OCI-LY7 (cell line): ENCODE measurements around the gene RAX2. TPM values are rescaled to one million over a fixed set of nuclear protein-coding genes. Genes with fewer than 3 reads are reported as not detected.

Experiments used
- BruUV-seq: library from RNA; stranded (reverse); fragments of 400-500 nt; replicated peaks from 2 replicates; lab custom pipeline; 2021; lab: Mats Ljungman, UMichigan
- CTCF ChIA-PET: fragments of 300-600 bp; sonication (Branson Sonifier 250); formaldehyde crosslinking; loops from one replicate; lab custom pipeline; 2022; ENCODE audit warnings: antibody characterized with exemption; ENCODE audit not compliant: unreplicated experiment; lab: Charles Lee
- POLR2A ChIA-PET: fragments of 300-600 bp; sonication (Branson Sonifier 250); formaldehyde crosslinking; loops from one replicate; lab custom pipeline; 2022; ENCODE audit warnings: antibody characterized with exemption; lab: Charles Lee
- DNase-seq: peaks from one replicate; pipeline ENCODE4 v3.0.0-alpha.2; 2015; ENCODE audit warnings: low spot score
- H2AFZ ChIP-seq: fragments of 200-600 bp; sonication (generic), shearing (Covaris generic); 2 replicates; pipeline ENCODE4 v1.6.1; 2014; ENCODE audit warnings: mild to moderate bottlenecking, antibody characterized with exemption, low read length, moderate library complexity
- H3K27ac ChIP-seq: fragments of 200-600 bp; sonication (generic); 2 replicates; pipeline ENCODE4 v1.5.1; 2014; ENCODE audit warnings: mixed run types, low read depth, mild to moderate bottlenecking, moderate library complexity, low read length, inconsistent platforms; ENCODE audit not compliant: poor library complexity, severe bottlenecking
- H3K36me3 ChIP-seq: fragments of 200-600 bp; sonication (generic); 2 replicates; pipeline ENCODE4 v1.6.1; 2014; ENCODE audit warnings: mild to moderate bottlenecking, antibody characterized with exemption, low read length, moderate library complexity, mixed read lengths; ENCODE audit not compliant: insufficient read depth
- H3K4me1 ChIP-seq: fragments of 200-600 bp; sonication (generic); 2 replicates; pipeline ENCODE4 v1.5.1; 2014; ENCODE audit warnings: mild to moderate bottlenecking, low read length; ENCODE audit not compliant: insufficient read depth, poor library complexity, severe bottlenecking
- H3K4me2 ChIP-seq: fragments of 200-600 bp; sonication (generic); 2 replicates; pipeline ENCODE4 v1.6.1; 2014; ENCODE audit warnings: mild to moderate bottlenecking, low read length
- H3K4me3 ChIP-seq: fragments of 200-600 bp; sonication (generic); 2 replicates; pipeline ENCODE4 v1.5.1; 2014; ENCODE audit warnings: mild to moderate bottlenecking, low read depth, low read length; ENCODE audit not compliant: poor library complexity, severe bottlenecking
- H3K79me2 ChIP-seq: fragments of 200-600 bp; sonication (generic); 2 replicates; pipeline ENCODE4 v1.6.1; 2016; ENCODE audit warnings: low read depth, mild to moderate bottlenecking, low read length, moderate library complexity, mixed read lengths; ENCODE audit not compliant: insufficient read depth
- H3K9me2 ChIP-seq: fragments of 200-600 bp; sonication (generic); 2 replicates; pipeline ENCODE4 v1.6.1; 2016; ENCODE audit warnings: mild to moderate bottlenecking, low read length, mixed read lengths; ENCODE audit not compliant: insufficient read depth
- H3K9me3 ChIP-seq: fragments of 200-600 bp; sonication (generic); 2 replicates; pipeline ENCODE4 v1.6.1; 2014; ENCODE audit warnings: mild to moderate bottlenecking, mixed run types, low read length, mixed read lengths
- H4K20me1 ChIP-seq: fragments of 200-600 bp; sonication (generic); 2 replicates; pipeline ENCODE4 v1.6.1; 2014; ENCODE audit warnings: mild to moderate bottlenecking, antibody characterized with exemption, low read length, moderate library complexity, mixed read lengths; ENCODE audit not compliant: insufficient read depth
- EZH2phosphoT487 ChIP-seq: fragments of 200-600 bp; sonication (generic); IDR thresholded peaks from 2 replicates; pipeline ENCODE4 v1.6.1; 2018; ENCODE audit warnings: low read depth, borderline replicate concordance, mild to moderate bottlenecking, mixed run types, antibody characterized with exemption, low read length, moderate library complexity, mixed read lengths
- intact Hi-C: fragments of 100-400 bp; cut with micrococcal nuclease; formaldehyde crosslinking; loops from one replicate; pipeline ENCODE4 v1.10.0; 2022; ENCODE audit not compliant: unreplicated experiment
- total RNA-seq, 2 experiments: library from RNA; depleted of rRNA in 1 of 2; stranded (reverse); fragments of >200 nt in 1 of 2; shearing (Covaris generic) in 1 of 2; gene quantifications; 2 replicates each; pipeline ENCODE4 v1.2.3, GENCODE V29; 2014 to 2022
- TF ChIP-seq, protein P1 (sequence below): fragments of 200-600 bp; sonication (generic); conservative IDR thresholded peaks from 2 replicates; pipeline ENCODE4 v1.5.1; 2014; ENCODE audit warnings: mild to moderate bottlenecking, antibody characterized with exemption, low read length, moderate library complexity, mixed read lengths

The RAX2 gene
- total RNA-seq, 2 experiments from 2014 or later = not detected

DNA sequence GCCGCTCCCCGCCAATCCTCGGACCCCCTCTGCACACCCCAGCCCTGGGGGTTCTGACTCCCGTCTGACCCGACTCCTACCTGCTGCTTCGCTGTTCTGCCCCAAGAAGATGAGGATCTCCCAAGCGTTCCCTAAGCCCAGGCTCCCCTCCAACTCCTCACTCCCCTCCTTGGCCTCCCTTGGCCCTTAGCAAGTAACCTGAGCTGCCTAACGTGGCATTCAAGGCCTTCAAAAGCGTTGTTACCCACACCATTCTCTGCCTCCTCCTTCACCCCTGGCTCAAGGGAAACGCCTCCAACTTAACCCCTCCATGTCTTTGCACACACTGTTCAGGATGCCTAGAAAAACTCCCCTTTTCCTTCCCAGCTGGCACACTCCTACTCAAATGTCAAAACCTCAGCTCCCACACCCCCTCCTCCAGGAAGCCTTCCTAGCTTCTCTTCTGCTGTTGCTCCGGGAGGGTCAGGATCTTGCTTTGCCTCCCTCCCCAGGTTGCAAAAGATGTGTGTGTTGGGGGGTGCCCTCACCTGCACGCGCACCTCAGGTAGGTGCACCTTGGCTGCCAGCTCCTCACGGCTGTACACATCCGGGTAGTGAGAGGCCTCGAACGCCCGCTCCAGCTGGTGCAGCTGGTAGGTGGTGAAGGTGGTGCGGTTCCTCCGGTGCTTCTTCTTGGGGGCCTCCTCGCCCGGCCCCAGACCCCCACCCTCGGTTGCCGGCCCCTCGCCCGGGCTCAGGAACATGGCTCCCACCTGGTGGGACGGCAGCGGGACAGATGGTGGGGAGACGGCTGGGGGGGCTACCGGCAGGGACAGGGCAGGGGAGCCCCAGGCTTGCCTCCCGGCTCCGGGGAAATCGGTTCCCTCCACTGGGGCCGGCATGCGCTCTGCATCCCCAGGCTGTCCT is 775 bp downstream of the RAX2 start:
- intact Hi-C loops = no loop called here
- Histone ChIP-seq H3K9me3 (no peaks in the 10 kb centered on the region), H3K27ac (no peak overlapping the region), H3K79me2 (no peaks in the 10 kb centered on the region), H3K4me3 (no peak overlapping the region), H3K4me2 (no peak overlapping the region), H3K4me1 (no peaks in the 10 kb centered on the region), H3K36me3 (peaks cover 15% of the 10 kb centered on the region), H2AFZ (no peak overlapping the region), H4K20me1 (no peaks in the 10 kb centered on the region), H3K9me2 (no peaks in the 10 kb centered on the region)
- DNase-seq = no peak
- ChIA-PET CTCF (no interaction called here), POLR2A (no interaction called here)
- TF ChIP-seq, protein P1, sequence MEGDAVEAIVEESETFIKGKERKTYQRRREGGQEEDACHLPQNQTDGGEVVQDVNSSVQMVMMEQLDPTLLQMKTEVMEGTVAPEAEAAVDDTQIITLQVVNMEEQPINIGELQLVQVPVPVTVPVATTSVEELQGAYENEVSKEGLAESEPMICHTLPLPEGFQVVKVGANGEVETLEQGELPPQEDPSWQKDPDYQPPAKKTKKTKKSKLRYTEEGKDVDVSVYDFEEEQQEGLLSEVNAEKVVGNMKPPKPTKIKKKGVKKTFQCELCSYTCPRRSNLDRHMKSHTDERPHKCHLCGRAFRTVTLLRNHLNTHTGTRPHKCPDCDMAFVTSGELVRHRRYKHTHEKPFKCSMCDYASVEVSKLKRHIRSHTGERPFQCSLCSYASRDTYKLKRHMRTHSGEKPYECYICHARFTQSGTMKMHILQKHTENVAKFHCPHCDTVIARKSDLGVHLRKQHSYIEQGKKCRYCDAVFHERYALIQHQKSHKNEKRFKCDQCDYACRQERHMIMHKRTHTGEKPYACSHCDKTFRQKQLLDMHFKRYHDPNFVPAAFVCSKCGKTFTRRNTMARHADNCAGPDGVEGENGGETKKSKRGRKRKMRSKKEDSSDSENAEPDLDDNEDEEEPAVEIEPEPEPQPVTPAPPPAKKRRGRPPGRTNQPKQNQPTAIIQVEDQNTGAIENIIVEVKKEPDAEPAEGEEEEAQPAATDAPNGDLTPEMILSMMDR = no peak
- no peak for TF ChIP-seq EZH2phosphoT487
- BruUV-seq = no TSS peak

DNA sequence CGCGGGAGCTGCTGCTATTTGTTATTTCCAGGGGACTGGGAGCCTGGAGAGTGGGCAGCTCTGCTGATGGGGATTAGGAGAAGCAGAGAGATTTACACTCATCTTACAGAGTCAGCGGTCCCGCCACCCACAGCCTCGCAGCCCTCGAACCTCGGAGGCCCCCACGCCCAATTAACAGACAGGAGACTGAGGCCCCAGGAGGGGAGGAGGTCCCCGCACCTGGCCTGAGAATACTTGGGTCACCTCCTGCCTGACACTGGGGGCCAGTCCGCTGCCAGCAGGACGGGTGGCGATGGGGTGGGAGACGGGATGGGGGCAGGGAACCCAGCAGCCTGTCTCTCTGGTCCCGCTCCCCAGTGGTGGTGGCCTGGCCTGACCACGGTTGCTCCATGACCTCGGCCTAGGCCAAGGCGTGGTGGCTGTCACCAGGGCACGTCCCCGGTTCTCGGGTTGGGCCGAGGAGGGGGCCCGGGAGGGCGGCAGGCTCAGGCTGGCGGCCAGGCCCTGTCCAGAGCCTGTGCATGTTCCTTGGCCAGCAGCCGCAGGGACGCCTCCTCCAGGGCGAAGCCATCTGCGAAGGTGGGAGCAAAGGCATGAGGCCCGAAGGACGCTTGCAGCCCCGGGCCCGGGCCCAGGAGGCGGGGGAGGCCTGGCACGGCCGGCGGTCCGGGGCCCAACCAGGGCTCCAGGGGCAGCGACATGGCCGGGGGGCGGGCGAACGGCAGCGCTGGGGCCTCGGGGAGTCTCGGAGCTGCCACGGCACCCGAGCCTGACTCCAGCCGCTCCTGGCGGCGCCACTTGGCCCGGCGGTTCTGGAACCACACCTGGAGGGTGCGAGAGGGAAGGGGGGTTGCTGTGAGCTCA is 1.7 kb downstream of the RAX2 start:
- TF ChIP-seq EZH2phosphoT487 = no peak
- TF ChIP-seq, protein P1 = no peak
- no peak overlapping the region for H2AFZ ChIP-seq
- H3K79me2 ChIP-seq = no peaks in the 10 kb centered on the region
- H3K9me2 ChIP-seq = no peaks in the 10 kb centered on the region
- intact Hi-C loops = no loop called here
- H4K20me1 ChIP-seq = no peaks in the 10 kb centered on the region
- H3K27ac ChIP-seq = no peak overlapping the region
- H3K36me3 ChIP-seq = peaks cover 17% of the 10 kb centered on the region
- no peak overlapping the region for H3K4me2 ChIP-seq
- POLR2A ChIA-PET = no interaction called here
- no peaks in the 10 kb centered on the region for H3K9me3 ChIP-seq
- CTCF ChIA-PET = no interaction called here
- H3K4me1 ChIP-seq = no peaks in the 10 kb centered on the region
- BruUV-seq = no TSS peak
- H3K4me3 ChIP-seq = no peak overlapping the region
- DNase-seq = no peak
